H1 (cell line): ENCODE measurements around the gene MAP3K15. TPM values are rescaled to one million over a fixed set of nuclear protein-coding genes. Genes with fewer than 3 reads are reported as not detected.

Experiments
- ATF2 ChIP-seq: IDR thresholded peaks from 2 replicates; pipeline ENCODE4 v1.6.1; 2012; ENCODE audit warnings: low read length, inconsistent platforms
- CHD7 ChIP-seq: fragments of 300-600 bp; sonication (generic); IDR thresholded peaks from 2 replicates; pipeline ENCODE4 v1.7.1; 2012; ENCODE audit warnings: low read length, moderate library complexity, mild to moderate bottlenecking, inconsistent platforms; ENCODE audit not compliant: insufficient replicate concordance
- EGR1 ChIP-seq: IDR thresholded peaks from 2 replicates; pipeline ENCODE4 v1.6.1; 2011; ENCODE audit warnings: low read depth, low read length, borderline replicate concordance
- GABPA ChIP-seq: IDR thresholded peaks from 2 replicates; pipeline ENCODE4 v1.6.1; 2011; ENCODE audit warnings: mild to moderate bottlenecking, low read length, moderate library complexity, borderline replicate concordance; ENCODE audit not compliant: insufficient read depth
- HDAC6 ChIP-seq: IDR thresholded peaks from one replicate; pipeline ENCODE4 v1.7.1; 2012; ENCODE audit warnings: low read depth, mild to moderate bottlenecking, inconsistent platforms, low read length, moderate library complexity
- NANOG ChIP-seq: IDR thresholded peaks from 2 replicates; pipeline ENCODE4 v1.6.1; 2011; ENCODE audit warnings: low read length, low read depth, mild to moderate bottlenecking, inconsistent platforms; ENCODE audit not compliant: insufficient read depth, poor library complexity, severe bottlenecking
- SIRT6 ChIP-seq: IDR thresholded peaks from one replicate; pipeline ENCODE4 v1.7.1; 2012; ENCODE audit warnings: low read length, inconsistent platforms
- SIX5 ChIP-seq: IDR thresholded peaks from 2 replicates; pipeline ENCODE4 v1.6.1; 2011; ENCODE audit warnings: mild to moderate bottlenecking, low read depth, low read length
- TAF7 ChIP-seq: optimal IDR thresholded peaks from 2 replicates; pipeline ENCODE3; 2011; ENCODE audit warnings: low read depth, mild to moderate bottlenecking, inconsistent platforms, low read length, moderate library complexity, borderline replicate concordance
- ZNF274 ChIP-seq: IDR thresholded peaks from 2 replicates; pipeline ENCODE4 v1.7.0; 2012; ENCODE audit warnings: low read length, borderline replicate concordance; ENCODE audit errors: extremely low read depth
- polyA plus RNA-seq, 7 experiments: library from polyadenylated mRNA; depleted of rRNA in 3 of 7; stranded (reverse) in 5 of 7; unstranded in 2 of 7; fragments of >200 nt in 5 of 7; fragments of 200-250 nt in 2 of 7; gene quantifications; 1 replicate in 5 of 7; 2 replicates in 1 of 7; 4 replicates in 1 of 7; pipeline versions ENCODE4 v1.2.1 to v1.2.3, GENCODE V29; 2011 to 2013; ENCODE audit warnings: missing spikeins in 2 of 7, mixed read lengths in 2 of 7
- total RNA-seq: library from RNA; stranded (reverse); fragmentation: NEBNext Ultra II Directional; extraction: Animal tissue kit (Norgen Biotek cat#: 25700); gene quantifications from 2 replicates; pipeline ENCODE4 v1.2.1, GENCODE V29; 2021

Gene MAP3K15
- total and polyA plus RNA-seq, 2 of the 8 experiments (the other 6 are each of a cell fraction or from before 2014, with no cell fraction given) = 1.8 to 2.4 TPM

GRCh38 chrX:19375546-19375945 lies 139.8 kb downstream of the MAP3K15 start (continued):
- TF ChIP-seq CHD7 = no peak
- no peak for TF ChIP-seq TAF7
- TF ChIP-seq ATF2 = no peak
- no peak for TF ChIP-seq ZNF274
- no peak for TF ChIP-seq SIX5
- no peak for TF ChIP-seq SIRT6
- no peak for TF ChIP-seq HDAC6
- no peak for TF ChIP-seq EGR1
- TF ChIP-seq GABPA = no peak
- no peak for TF ChIP-seq NANOG
